ENCODE measurements around the gene PIK3R2.

GRCh38 chr19:18194554-18195238, 41.7 kb downstream of the PIK3R2 start:
- TF ChIP-seq EZH2 (IDR thresholded peaks at IDR 0.05; ENCODE audit: low read depth, unreplicated experiment) = no peak
- no peak for TF ChIP-seq POLR2AphosphoS5 (IDR thresholded peaks at IDR 0.05; ENCODE audit: low read depth)

Data from GM23338 (cell line).